RPMI7951 (cell line): ENCODE results near the gene PRKAB2. TPM values are rescaled to one million over a fixed set of nuclear protein-coding genes. Genes with fewer than 3 reads are reported as not detected.
"Not testable (repeated sequence)": the region's sequence is repeated elsewhere in the genome, so short reads cannot be mapped to it uniquely, and the experiment has no call there.

Experiments
- DNase-seq: peaks from one replicate; pipeline ENCODE4 v3.0.0-alpha.2; 2012; ENCODE audit warnings: low read depth
- total RNA-seq: library from RNA; depleted of rRNA; stranded (reverse); fragments of >200 nt; shearing (Covaris generic); gene quantifications from 2 replicates; pipeline ENCODE4 v1.2.3, GENCODE V29; 2014

Gene PRKAB2
- total RNA-seq, 1 experiment from 2014 or later = 20.8 TPM

GRCh38 chr1:147171399-147172167 lies 687 bp downstream of the PRKAB2 start:
- no peak for DNase-seq

- no peak for DNase-seq
Measured at GRCh38 chr1:147169840-147170674, 2.2 kb downstream of the PRKAB2 start.

GRCh38 chr1:147169171-147169570 lies 3.1 kb downstream of the PRKAB2 start:
- no peak for DNase-seq

- DNase-seq = peak; percentile 43
Measured at GRCh38 chr1:147168626-147169058, 3.6 kb downstream of the PRKAB2 start.

- DNase-seq = peak; percentile 94
Measured at GRCh38 chr1:147167365-147167764, 4.9 kb downstream of the PRKAB2 start.

GRCh38 chr1:147163019-147163418 lies 9.3 kb downstream of the PRKAB2 start:
- DNase-seq = no peak

- DNase-seq = no peak
Measured at GRCh38 chr1:147162093-147162492, 10.2 kb downstream of the PRKAB2 start.

- not testable (repeated sequence) for DNase-seq
Measured at GRCh38 chr1:147157116-147157515, 15.2 kb downstream of the PRKAB2 start.

GRCh38 chr1:147156642-147157041 lies 15.6 kb downstream of the PRKAB2 start:
- DNase-seq = no peak

GRCh38 chr1:147152772-147153171 lies 19.5 kb downstream of the PRKAB2 start:
- no peak for DNase-seq

- no peak for DNase-seq
Measured at GRCh38 chr1:147151244-147151643, 21.0 kb downstream of the PRKAB2 start.

GRCh38 chr1:147142886-147143285 lies 29.4 kb downstream of the PRKAB2 start:
- no peak for DNase-seq

- DNase-seq = not testable (repeated sequence)
Measured at GRCh38 chr1:147130721-147131120, 41.5 kb downstream of the PRKAB2 start.

- no peak for DNase-seq
Measured at GRCh38 chr1:147129116-147129873, 43.0 kb downstream of the PRKAB2 start.

GRCh38 chr1:147124266-147124665 lies 48.0 kb downstream of the PRKAB2 start:
- no peak for DNase-seq

- no peak for DNase-seq
Measured at GRCh38 chr1:147117109-147117508, 55.2 kb downstream of the PRKAB2 start.

- no peak for DNase-seq
Measured at GRCh38 chr1:147115496-147115895, 56.8 kb downstream of the PRKAB2 start.

GRCh38 chr1:147115079-147115478 lies 57.2 kb downstream of the PRKAB2 start:
- not testable (repeated sequence) for DNase-seq

GRCh38 chr1:147114353-147114752 lies 57.9 kb downstream of the PRKAB2 start:
- not testable (repeated sequence) for DNase-seq

- DNase-seq = no peak
Measured at GRCh38 chr1:147111381-147112130, 60.7 kb downstream of the PRKAB2 start.

- no peak for DNase-seq
Measured at GRCh38 chr1:147110872-147111271, 61.4 kb downstream of the PRKAB2 start.
